ENCODE measurements around the gene CDR2. TPM values are rescaled to one million over a fixed set of nuclear protein-coding genes. Genes with fewer than 3 reads are reported as not detected.

The CDR2 gene
- total RNA-seq, 4 donors from 2014 or later: 22.7 to 38.4 (median 30.3) TPM

- Histone ChIP-seq H3K27ac (no peak overlapping the region), H3K4me3 (no peak overlapping the region), H3K9me3 (no peaks in the 10 kb centered on the region), H3K27me3 (no peaks in the 10 kb centered on the region), H3K36me3 (no peaks in the 10 kb centered on the region), H3K4me1 (peaks cover 0 to 10% (median 1%) of the 10 kb centered on the region in 4 donors)
- TF ChIP-seq CTCF (IDR thresholded peaks at IDR 0.05) (no peak), POLR2A (IDR thresholded peaks at IDR 0.05) (no peak)
- no peak for DNase-seq
Observed at GRCh38 chr16:22375963-22376640, 1.7 kb upstream of the CDR2 start.

- peak in 1 of 6 experiments; percentile 3 for TF ChIP-seq CTCF (IDR thresholded peaks at IDR 0.05)
- TF ChIP-seq POLR2A (IDR thresholded peaks at IDR 0.05): no peak
- H3K27me3 ChIP-seq: no peaks in the 10 kb centered on the region
- H3K4me3 ChIP-seq: peak overlapping the region; percentile 82 to 98 (median 96)
- DNase-seq: peak in 2 of 3 donors; percentile 51 to 59
- H3K27ac ChIP-seq: peak overlapping the region; percentile 90 to 93 (median 90)
- H3K9me3 ChIP-seq: no peaks in the 10 kb centered on the region
- H3K4me1 ChIP-seq: peaks cover 0 to 18% (median 3%) of the 10 kb centered on the region in 4 donors
- no peaks in the 10 kb centered on the region for H3K36me3 ChIP-seq
Observed at GRCh38 chr16:22375117-22375962, 921 bp upstream of the CDR2 start.

GRCh38 chr16:22373662-22374310, 633 bp downstream of the CDR2 start:
- no peaks in the 10 kb centered on the region for H3K9me3 ChIP-seq
- H3K27me3 ChIP-seq: no peaks in the 10 kb centered on the region
- H3K36me3 ChIP-seq: no peaks in the 10 kb centered on the region
- peaks cover 0 to 31% (median 8%) of the 10 kb centered on the region in 4 donors for H3K4me1 ChIP-seq
- H3K4me3 ChIP-seq: peak overlapping the region; percentile 82 to 98 (median 96)
- DNase-seq: peak; percentile 46 to 78 (median 76)
- H3K27ac ChIP-seq: peak overlapping the region; percentile 90 to 93 (median 90)
- TF ChIP-seq CTCF (IDR thresholded peaks at IDR 0.05): no peak
- no peak for TF ChIP-seq POLR2A (IDR thresholded peaks at IDR 0.05)

GRCh38 chr16:22372882-22373661, 1.3 kb downstream of the CDR2 start:
- no peaks in the 10 kb centered on the region for H3K27me3 ChIP-seq
- peak overlapping the region; percentile 82 to 98 (median 96) for H3K4me3 ChIP-seq
- H3K36me3 ChIP-seq: no peaks in the 10 kb centered on the region
- no peak for TF ChIP-seq POLR2A (IDR thresholded peaks at IDR 0.05)
- no peak for TF ChIP-seq CTCF (IDR thresholded peaks at IDR 0.05)
- no peak for DNase-seq
- no peaks in the 10 kb centered on the region for H3K9me3 ChIP-seq
- peak overlapping the region; percentile 90 to 93 (median 90) for H3K27ac ChIP-seq
- peaks cover 0 to 38% (median 8%) of the 10 kb centered on the region in 4 donors for H3K4me1 ChIP-seq

Data from Peyer's patch (tissue), 4 donors.